Peyer's patch (tissue), 4 donors: ENCODE results near the gene GFAP. TPM values are rescaled to one million over a fixed set of nuclear protein-coding genes. Genes with fewer than 3 reads are reported as not detected.

ENCODE experiments used
- DNase-seq, 3 donors: peaks; one replicate each; pipeline ENCODE4 v3.0.0-alpha.2; 2017 to 2019
- H3K27ac ChIP-seq, 4 donors: fragments of 200-600 bp; sonication (generic); one replicate each; pipeline ENCODE4 v1.5.1; 2016 to 2019
- H3K27me3 ChIP-seq, 2 donors: fragments of 200-600 bp; sonication (generic); one replicate each; pipeline ENCODE4 v1.5.1; 2019
- H3K36me3 ChIP-seq, 3 donors: fragments of 200-600 bp; sonication (generic); one replicate each; pipeline ENCODE4 v1.5.1; 2016 to 2019
- H3K4me1 ChIP-seq, 4 donors: fragments of 200-600 bp; sonication (generic); one replicate each; pipeline ENCODE4 v1.5.1; 2016 to 2019
- H3K4me3 ChIP-seq, 4 donors: fragments of 200-600 bp; sonication (generic); 1 replicate in 3 of 4; 2 replicates in 1 of 4; pipeline ENCODE4 v1.5.1; 2016 to 2019; ENCODE audit warnings: mild to moderate bottlenecking in 1 of 4
- H3K9me3 ChIP-seq, 4 donors: fragments of 200-600 bp; sonication (generic); one replicate each; pipeline ENCODE4 v1.5.1; 2016 to 2019; ENCODE audit warnings: mild to moderate bottlenecking in 1 of 4
- POLR2A ChIP-seq, 2 donors: fragments of 450-650 bp; IDR thresholded peaks; one replicate each; pipeline ENCODE4 v1.5.1; 2017; ENCODE audit warnings: antibody characterized with exemption in 2 of 2, mild to moderate bottlenecking in 2 of 2, moderate library complexity in 2 of 2
- total RNA-seq, 4 donors: library from RNA; depleted of rRNA; stranded (reverse); fragments of >200 nt; gene quantifications; one replicate each; pipeline ENCODE4 v1.1.0, GENCODE V29; 2016
- TF ChIP-seq, protein P1 (sequence below), 6 experiments: fragments of 450-650 bp in 4 of 6; fragments of 200-600 bp in 2 of 6; sonication (generic) in 1 of 6; IDR thresholded peaks; one replicate each; pipeline ENCODE4 v1.5.1; 2017 to 2019; ENCODE audit warnings: antibody characterized with exemption in 6 of 6, mild to moderate bottlenecking in 3 of 6, moderate library complexity in 1 of 6

The GFAP gene
- total RNA-seq, 4 donors from 2014 or later, result not detected

DNA sequence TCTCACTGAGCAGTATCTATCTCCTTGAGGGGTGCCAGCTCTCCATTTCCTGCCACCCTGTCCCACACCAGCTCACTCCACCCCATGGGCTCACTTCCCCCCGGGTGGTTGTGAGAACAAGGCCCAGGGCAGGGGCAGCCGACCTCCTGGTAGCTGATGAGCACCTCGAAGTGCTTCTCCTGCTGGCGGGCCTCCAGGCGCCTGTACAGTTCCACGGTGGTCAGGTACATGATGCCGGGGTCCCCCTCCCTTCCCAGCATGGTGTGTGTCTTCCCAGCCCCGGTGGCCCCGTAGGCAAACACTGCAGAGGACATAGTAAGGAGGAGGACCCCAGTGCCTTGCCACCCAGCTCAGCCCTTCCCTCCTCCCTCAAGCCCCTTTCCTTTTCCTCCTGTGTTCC, 19.8 kb upstream of the GFAP start:
- Histone ChIP-seq H3K9me3 (no peaks in the 10 kb centered on the region), H3K27ac (no peak overlapping the region), H3K36me3 (no peaks in the 10 kb centered on the region), H3K4me1 (no peaks in the 10 kb centered on the region), H3K4me3 (no peak overlapping the region), H3K27me3 (no peaks in the 10 kb centered on the region)
- TF ChIP-seq, protein P1, sequence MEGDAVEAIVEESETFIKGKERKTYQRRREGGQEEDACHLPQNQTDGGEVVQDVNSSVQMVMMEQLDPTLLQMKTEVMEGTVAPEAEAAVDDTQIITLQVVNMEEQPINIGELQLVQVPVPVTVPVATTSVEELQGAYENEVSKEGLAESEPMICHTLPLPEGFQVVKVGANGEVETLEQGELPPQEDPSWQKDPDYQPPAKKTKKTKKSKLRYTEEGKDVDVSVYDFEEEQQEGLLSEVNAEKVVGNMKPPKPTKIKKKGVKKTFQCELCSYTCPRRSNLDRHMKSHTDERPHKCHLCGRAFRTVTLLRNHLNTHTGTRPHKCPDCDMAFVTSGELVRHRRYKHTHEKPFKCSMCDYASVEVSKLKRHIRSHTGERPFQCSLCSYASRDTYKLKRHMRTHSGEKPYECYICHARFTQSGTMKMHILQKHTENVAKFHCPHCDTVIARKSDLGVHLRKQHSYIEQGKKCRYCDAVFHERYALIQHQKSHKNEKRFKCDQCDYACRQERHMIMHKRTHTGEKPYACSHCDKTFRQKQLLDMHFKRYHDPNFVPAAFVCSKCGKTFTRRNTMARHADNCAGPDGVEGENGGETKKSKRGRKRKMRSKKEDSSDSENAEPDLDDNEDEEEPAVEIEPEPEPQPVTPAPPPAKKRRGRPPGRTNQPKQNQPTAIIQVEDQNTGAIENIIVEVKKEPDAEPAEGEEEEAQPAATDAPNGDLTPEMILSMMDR (IDR thresholded peaks at IDR 0.05), result no peak
- TF ChIP-seq POLR2A (IDR thresholded peaks at IDR 0.05), result no peak
- peak in 1 of 3 donors; percentile 45 for DNase-seq

GRCh38 chr17:44934745-44935105, 19.4 kb upstream of the GFAP start:
- Histone ChIP-seq H3K9me3 (no peaks in the 10 kb centered on the region), H3K36me3 (no peaks in the 10 kb centered on the region), H3K4me3 (no peak overlapping the region), H3K27me3 (no peaks in the 10 kb centered on the region), H3K4me1 (no peaks in the 10 kb centered on the region), H3K27ac (no peak overlapping the region)
- TF ChIP-seq, protein P1 (IDR thresholded peaks at IDR 0.05), result no peak
- no peak for TF ChIP-seq POLR2A (IDR thresholded peaks at IDR 0.05)
- DNase-seq, result peak in 1 of 3 donors; percentile 41

- Histone ChIP-seq H3K4me3 (no peak overlapping the region), H3K27ac (no peak overlapping the region), H3K27me3 (no peaks in the 10 kb centered on the region), H3K9me3 (no peaks in the 10 kb centered on the region), H3K4me1 (no peaks in the 10 kb centered on the region), H3K36me3 (no peaks in the 10 kb centered on the region)
- no peak for TF ChIP-seq POLR2A (IDR thresholded peaks at IDR 0.05)
- TF ChIP-seq, protein P1 (IDR thresholded peaks at IDR 0.05), result no peak
- peak in 1 of 3 donors; percentile 34 for DNase-seq
These were observed 18.8 kb upstream of the GFAP start for GRCh38 chr17:44933824-44934744.

DNA sequence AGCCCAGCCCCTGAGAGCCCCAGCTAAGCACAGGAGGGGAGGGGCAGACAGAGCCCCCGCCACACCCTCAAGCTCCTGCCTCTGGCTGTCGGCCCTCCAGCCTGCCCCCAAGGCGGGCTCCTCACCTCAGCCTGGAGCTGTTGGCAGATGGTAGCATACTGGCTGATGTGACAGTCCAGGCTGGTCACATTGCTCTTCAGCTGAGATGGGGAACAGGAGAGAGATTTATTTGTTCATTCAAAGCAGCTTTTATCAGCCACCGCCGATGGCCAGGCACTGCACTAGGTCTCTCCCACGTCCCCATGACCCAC, 17.4 kb upstream of the GFAP start:
- H3K9me3 ChIP-seq, result no peaks in the 10 kb centered on the region
- H3K36me3 ChIP-seq, result no peaks in the 10 kb centered on the region
- no peak for TF ChIP-seq POLR2A (IDR thresholded peaks at IDR 0.05)
- TF ChIP-seq, protein P1 (IDR thresholded peaks at IDR 0.05), result no peak
- no peak overlapping the region for H3K27ac ChIP-seq
- no peaks in the 10 kb centered on the region for H3K4me1 ChIP-seq
- DNase-seq, result peak in 1 of 3 donors; percentile 32
- H3K27me3 ChIP-seq, result no peaks in the 10 kb centered on the region
- no peak overlapping the region for H3K4me3 ChIP-seq

GRCh38 chr17:44932096-44932786, 16.9 kb upstream of the GFAP start:
- TF ChIP-seq POLR2A (IDR thresholded peaks at IDR 0.05), result no peak
- TF ChIP-seq, protein P1 (IDR thresholded peaks at IDR 0.05), result no peak
- no peaks in the 10 kb centered on the region for H3K36me3 ChIP-seq
- peak in 1 of 3 donors; percentile 25 for DNase-seq
- no peaks in the 10 kb centered on the region for H3K4me1 ChIP-seq
- no peak overlapping the region for H3K4me3 ChIP-seq
- H3K27ac ChIP-seq, result no peak overlapping the region
- no peaks in the 10 kb centered on the region for H3K9me3 ChIP-seq
- no peaks in the 10 kb centered on the region for H3K27me3 ChIP-seq
